HG03439 (cell line): ENCODE data around the gene IGSF9.
A peak's percentile ranks its signal among the peaks of the same experiment; 100 is the strongest.

Experiments used
- ATAC-seq: cut with Tn5 transposase; IDR thresholded peaks from one replicate; pipeline ENCODE4 v1.9.1; 2021; ENCODE audit warnings: mild to moderate bottlenecking, moderate library complexity; ENCODE audit not compliant: unreplicated experiment

Gene IGSF9

DNA sequence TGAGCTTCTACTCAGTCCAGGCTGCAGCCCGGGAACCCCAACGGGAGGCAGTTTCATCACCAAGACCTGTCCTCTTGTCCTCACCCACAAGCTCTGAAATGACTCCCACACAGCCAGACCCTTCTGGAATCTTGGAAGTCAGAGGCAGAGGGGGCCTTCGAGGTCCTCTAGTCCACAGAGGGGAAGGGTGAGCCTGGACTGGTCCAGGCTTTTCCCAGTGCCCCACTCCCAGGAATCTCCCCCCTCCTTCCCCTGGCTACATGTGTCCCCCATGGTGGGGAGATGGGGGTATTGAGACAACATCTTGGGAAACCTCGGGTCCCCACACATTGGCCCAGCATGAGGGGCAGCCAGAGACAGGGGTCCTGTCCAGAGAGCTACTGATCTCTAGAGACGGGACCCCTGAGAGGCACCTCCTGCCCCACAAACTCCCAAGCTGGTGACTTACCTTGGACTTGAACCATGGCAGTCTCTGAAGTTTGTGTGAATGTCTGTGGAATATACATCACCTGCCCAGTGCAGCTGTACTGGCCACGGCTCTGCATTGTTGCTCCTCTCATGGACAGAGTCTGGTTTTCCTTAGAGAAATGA lies 28.0 kb upstream of the IGSF9 start:
- ATAC-seq, result no peak

DNA sequence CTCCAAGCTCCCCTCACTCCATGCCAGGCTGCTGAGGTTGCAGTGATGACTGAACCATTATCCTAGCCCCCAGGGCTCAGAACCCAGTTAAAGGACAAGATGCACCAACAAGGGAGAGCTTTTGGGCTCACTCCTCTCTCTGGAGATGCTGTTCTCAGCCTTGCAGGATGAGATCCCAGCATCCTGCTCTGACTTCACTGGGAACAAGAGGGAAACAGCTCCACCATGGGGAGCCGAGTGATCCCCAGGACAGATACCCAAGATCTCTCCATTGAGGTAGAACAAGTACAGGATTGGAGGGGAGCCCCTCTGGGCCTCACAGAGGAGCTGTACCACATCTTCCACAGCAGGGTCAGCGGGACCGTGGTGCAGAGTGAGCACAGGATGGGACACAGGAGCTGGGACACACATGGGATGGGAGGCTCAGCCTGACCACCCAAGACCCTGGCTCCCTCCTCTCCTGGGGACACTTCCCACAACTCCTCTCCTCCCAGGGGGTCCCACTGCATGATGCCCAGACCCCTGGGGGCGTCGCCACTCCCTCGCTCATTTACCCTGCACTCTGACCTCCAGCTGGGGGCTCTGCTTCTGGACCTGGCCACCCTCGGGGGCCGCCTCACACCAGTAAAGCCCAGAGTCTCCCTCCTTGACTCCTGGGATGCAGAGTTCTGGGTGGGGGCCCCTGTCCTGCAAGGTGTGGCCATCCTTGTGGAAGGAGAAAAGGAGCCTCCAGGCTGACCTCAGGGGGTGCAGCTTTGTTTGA lies 27.2 kb upstream of the IGSF9 start:
- no peak for ATAC-seq

DNA sequence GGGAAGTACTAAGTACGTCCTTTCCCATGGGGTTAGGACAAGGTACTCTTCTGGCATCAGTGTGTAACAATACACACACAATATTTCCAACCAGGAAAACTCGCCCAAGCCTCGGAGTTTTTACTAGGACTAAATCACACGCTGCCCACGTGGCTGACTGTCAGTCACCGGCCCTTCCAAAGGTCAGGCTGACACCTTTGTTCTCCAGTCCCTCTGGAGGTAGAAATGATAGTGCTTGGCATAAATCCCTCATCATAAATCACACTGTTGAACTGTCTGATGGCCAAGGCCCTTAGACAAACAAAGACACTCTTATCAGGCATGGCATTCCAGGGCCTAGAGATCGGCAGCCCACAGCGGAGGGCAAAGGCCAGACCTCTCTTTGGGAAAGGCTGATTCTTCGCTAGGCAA lies 25.5 kb upstream of the IGSF9 start:
- ATAC-seq, result no peak

DNA sequence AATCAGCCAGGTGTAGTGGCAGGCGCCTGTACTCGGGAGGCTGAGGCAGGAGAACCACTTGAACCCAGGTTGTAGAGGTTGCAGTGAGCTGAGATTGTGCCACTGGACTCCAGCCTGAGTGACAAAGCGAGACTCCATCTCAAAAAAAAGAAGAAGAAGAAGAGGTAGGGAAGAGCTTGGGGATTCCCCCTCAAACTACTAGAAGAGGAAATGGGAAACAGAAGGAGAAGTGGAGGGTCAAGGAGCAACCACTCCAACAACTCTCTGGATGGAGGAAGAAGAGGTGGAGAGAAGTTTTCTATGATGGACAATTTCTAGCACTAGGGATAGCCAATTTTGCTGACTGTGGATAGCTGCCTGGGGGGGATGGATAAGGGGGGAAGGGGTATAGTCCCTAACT lies 23.5 kb upstream of the IGSF9 start:
- ATAC-seq, result no peak

DNA sequence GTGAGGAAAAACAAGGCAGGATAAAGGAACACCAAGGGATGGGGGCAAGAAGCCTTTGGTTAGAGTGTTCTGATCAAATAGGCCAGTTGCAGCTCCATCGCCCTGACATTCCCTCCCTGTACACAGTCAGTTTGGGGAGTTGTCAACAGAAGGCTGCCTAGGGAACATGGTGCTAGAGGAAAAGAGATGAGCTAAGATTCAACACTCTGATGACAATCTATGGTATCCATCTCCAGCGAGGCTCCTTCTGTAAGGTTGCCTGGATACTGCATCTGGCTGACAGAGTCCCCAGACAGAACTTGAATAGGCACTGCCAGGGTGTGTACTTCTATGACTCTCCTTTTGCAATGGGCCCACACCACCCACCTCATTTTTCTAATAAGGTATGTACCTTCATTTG lies 19.9 kb upstream of the IGSF9 start:
- ATAC-seq, result no peak

DNA sequence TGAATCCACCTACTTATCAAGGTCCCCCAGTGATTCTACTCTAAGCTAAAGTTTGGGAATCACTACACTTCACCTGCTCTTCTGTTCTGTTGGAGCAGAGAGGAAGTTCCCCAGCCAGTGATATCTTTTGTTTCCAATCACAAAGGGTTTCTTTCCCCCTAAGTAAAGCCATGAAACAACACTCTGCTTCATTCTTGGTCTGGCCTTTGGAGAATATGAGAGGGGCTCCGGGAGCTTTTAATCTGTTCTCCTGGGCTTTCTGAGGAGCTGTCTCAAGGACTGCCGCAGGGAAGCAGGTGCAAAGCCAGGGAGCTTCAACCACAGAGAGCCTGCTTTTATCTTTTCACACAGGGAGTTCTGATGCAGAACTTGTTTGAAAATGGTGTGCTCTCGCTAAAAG lies 18.7 kb upstream of the IGSF9 start:
- no peak for ATAC-seq

DNA sequence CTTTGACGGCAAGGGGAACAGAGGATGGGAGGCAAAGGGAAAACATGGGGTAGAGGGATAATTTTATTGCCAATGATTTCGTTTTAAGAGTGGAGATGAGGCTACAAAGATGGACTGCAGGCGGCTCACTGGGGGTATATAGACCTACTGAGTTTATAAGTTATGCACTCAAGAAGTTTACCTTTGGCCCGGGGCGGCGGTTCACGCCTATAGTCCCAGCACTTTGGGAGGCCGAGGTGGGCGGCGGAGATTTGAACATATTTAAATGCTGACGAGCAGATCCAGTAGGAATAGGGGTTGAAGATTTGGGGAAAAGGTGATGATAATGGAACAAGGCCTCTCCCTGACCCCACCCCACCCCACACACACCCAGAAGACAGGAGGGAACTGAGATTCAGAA lies 16.8 kb upstream of the IGSF9 start:
- no peak for ATAC-seq

DNA sequence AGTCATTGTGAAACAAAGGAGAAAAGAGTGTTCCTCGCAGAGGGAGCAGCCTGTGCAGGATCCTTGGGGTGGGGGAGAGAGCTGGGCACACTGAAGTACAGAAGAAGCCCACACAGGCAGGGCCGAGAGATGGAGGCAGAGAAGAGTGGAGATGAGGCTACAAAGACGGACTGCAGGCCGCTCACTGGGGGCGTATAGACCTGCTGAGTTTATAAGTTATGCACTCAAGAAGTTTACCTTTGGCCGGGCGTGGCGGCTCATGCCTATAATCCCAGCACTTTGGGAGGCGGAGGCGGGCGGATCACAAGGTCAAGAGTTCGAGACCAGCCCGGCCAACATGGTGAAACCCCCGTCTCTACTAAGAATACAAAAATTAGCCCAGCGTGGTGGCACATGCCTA lies 16.2 kb upstream of the IGSF9 start:
- no peak for ATAC-seq

DNA sequence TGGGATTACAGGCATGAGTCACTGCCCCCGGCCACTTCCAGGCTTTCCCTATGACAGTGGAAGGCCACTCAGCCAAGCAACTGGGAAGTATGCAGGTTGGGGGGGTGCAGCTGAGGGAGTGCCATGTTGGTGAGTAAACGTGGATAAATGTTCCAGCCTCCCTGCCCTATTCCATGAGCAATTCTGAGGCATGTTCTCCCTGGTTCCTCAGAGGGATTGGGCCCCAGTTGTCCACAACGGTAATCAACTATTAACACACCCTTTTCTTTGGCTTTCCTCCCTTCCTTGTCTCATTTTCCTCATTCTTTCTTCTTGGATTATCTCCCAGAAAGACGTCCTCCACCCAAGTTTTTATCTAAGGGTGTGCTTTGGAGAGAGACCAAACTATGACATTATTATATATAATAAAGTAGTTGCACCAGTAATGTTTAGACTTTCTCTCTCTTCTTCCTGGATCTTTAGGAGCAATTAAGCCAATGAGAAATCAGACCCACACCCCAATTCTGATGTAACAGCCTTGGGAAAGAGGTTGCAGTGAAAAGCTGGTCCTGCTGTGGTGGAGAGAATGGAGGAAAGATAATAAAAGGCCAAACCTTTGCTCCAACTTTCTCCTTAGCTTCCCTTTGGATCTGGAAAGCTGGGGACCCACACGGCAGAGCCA lies 15.4 kb upstream of the IGSF9 start:
- ATAC-seq, result no peak

DNA sequence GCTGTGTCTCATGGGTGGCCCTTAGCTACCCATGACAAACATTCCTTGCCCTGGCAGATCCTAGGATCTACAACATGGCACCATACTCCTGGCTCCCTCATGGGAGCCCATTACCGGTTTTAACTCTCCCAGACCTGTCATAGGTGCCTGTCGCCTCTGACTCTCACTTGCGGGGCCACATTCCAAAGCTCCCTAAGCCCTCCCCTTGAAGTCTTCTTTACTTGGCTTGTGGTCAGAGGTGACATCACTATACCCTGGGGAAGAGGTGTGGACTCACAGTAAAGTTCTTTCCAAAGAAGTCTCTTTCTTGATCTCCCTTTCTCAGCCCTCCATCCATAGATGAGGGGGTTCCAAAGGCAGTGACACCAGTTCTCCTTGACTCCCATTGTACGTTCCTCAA lies 14.0 kb upstream of the IGSF9 start:
- ATAC-seq, result no peak

DNA sequence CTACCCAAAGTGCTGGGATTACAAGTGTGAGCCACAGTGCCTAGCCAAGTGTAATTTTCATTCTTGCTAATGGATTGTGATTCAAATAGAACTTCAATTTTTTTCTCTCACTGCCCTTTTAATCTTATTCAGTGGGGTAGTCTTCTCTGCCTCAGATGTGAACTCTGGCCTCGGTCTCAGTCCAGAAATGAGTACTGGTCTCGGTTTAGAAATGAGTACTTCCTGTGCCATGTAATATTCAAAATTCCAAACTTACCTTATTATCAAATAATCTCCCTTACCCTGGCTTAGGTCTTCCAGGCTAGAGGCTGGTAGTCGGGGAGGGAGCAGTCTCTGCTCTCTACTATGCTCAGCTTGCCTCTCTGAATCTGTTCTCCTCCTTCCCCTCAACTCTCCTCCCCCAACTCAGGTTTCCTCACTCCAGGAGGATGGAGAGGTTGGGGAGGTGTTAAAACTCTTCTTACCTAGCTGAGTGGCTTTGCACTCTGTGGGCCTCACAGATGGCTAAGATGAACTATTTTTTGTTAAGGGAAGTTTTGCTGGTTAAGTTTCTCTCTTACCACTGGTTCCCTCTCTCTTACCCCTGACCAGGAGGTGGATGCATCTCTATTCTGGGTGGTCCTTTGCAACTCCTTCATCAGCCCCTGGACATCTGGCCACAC lies 13.4 kb upstream of the IGSF9 start:
- ATAC-seq, result peak; percentile 60

DNA sequence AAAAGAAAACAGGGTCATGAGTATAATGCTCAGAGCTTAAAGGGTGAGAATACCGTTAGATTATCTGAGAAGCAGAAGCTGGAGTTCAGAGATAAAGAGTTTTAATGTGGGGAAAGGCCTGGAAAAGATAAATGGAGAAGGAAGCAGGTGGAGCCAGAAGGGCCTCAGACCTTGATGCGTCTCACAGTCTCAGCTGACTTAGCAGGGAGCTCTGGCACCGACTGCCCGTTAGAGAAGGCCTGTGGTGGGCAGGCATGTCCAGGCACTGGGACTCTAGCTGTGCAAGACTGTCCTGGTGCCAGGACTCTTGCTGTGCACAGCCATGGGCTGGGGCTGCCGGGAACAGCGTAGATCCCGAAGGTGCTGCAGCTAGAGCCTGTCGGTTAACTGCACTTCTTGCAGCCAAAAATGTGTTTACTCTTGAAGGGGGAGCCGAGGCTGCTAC lies 12.4 kb upstream of the IGSF9 start:
- ATAC-seq, result no peak

DNA sequence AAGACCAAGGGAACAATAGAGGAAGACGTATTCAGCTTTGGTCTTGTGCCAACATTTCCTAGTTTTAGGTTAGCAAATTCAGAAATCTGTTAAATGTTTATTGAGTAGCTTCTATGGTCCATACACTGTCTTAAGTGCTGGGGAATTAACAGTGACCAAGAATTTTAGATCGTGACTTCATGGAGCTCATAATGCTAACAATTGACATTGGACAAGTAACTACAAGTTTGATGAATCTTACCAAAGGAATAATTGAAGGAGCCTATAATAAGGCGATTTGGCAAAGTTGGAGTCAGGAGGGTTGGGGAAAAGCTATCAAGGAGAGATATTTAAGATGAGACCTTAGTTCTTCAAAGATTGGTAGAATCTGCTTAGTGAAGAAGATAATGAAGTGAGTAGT lies 10.0 kb upstream of the IGSF9 start:
- no peak for ATAC-seq

DNA sequence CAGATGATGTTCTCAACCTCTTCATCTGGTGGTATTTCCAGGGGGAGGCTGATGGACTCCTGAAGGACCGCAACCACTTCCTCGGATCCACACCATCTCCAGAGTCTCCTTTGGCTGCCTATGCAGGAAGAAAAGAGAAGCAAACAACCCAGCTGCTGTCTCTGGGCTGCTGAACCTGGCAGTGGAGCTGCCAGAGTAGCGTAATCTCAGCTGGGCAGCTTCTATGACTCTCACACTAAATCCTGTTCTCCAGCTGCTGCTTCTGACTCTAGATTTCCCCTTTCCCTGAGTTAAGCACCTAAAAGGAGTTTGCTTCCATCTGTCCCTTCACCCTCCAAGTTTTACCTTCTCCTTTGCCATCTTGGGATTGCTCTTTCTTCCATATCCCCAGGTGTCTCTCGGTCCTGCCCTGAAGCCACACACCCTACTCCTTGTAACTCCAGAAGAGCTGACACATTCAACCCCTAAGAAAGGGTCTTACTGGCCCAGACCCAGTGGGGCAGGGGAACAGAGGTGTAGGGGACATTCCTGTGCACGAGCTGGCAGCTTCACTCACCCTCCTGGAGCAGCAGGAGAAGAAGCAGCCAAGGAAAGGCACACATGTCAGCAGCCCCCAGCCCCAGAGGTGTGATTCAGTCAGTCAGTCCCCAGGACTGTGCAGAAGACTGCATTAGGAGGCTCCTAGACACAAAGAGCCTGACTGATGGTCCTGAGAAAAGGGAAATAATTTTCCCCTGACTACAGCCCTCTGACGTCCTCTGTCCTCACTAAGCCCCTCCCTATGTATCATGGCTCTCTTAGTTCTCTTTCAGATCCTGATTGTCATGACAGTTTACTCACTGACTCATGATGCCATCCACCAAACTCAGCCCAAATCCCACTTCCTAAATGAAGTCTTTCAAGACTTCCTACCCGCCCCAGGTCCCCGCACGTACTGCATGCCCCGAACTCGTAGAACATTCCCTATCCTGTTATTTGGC lies 8.4 kb upstream of the IGSF9 start, which contains the start of gene SLAMF9:
TSS of gene SLAMF9 (minus strand) at position 702 of the 980 bp plus-strand sequence. CDS start at position 602, 100 bp downstream.
- ATAC-seq, result no peak

DNA sequence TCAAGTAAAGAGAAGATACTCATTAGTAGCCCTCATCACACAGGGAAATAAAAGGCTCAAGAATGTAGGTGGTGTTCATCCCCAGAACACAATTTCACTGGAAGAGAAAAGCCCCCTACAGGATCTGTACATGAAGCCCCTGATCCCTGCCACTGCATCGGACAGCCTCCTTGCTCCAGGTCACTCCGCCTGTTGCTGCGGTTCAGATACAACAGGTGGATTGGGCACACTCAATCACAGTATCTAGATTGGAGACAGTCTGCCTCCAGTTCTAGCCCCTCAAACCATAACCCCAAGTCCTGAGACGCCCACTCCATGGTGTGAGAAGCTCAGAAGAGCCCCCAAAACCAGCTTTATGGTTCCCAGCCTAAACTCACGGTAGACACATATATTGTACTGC lies 7.5 kb upstream of the IGSF9 start:
- ATAC-seq, result no peak

DNA sequence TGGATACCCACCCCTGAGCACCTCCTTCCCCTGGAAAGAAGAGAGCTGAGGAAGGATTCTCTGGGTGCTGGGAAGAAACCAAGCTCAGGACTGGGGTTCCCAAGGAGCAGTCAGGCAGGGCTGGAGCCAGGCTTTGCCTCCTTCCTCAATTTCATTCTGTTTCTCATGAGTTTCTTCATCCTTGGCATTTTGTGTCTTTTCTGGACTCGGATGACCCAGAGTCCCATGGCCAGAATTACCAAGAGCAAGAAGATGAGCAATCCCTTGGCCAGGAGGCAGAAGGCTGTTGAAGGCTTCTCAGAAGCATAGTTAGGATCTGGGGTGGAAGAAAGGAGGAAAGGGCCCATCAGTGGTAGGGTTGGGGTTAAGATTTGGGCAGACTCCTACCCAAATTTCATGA lies 6.1 kb upstream of the IGSF9 start:
- no peak for ATAC-seq

DNA sequence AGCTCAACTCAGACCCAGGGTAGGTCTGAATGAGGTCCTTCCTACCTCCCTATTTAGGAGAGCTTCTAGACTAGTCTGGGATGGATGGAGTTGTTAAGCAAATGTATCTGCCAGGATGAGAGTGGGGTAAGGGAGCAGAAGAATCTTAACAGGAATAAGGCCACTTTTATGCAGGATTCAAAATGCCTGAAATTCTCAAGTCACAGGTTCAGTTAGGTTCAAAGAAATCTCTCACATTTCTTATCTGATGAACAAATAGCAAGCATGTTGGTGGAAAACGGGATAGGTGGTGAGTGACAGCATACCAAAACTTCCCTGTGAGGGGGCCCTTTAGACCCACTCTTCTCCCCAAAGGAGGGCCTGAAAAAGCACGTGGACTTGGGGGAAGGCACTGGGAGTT lies 5.6 kb upstream of the IGSF9 start:
- no peak for ATAC-seq

DNA sequence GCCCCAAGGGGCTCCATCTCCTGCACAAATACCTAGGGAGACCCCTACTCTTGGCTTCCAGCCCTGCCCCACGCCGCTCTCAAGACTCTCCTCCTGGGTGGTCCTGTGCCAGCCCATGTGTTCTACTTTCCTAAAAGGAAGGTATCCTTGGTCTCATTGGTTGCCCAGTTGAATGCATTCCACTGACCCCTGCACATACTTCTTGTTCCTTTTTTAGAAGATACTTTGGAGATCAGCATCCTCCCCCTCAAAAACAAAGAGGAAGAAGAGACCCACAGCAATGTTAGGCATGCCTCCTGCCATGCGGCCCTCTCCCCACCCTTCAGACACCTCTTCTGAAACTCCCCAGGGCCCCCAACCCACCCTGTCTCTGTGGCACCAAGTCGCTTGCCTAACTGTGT lies 4.6 kb upstream of the IGSF9 start:
- ATAC-seq, result no peak

DNA sequence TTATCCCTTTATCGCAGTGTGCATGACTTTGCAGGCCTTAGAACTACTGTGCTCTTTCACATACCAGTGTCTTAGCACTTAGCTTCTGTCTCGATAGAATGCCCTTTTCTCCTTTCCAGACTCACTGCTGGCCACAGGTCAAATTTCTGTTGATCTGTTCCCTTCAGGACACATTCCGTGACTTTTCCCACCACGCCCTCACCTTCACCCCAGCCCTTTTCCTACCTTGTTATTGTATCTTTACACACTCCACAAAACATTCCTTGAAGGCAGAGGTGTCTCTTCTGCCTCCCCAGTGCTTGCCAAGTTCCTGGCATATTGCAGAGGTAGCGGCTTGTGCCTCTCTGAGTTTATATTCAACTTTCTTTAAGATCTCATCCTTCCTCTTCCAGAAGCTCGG lies 3.7 kb upstream of the IGSF9 start:
- no peak for ATAC-seq

DNA sequence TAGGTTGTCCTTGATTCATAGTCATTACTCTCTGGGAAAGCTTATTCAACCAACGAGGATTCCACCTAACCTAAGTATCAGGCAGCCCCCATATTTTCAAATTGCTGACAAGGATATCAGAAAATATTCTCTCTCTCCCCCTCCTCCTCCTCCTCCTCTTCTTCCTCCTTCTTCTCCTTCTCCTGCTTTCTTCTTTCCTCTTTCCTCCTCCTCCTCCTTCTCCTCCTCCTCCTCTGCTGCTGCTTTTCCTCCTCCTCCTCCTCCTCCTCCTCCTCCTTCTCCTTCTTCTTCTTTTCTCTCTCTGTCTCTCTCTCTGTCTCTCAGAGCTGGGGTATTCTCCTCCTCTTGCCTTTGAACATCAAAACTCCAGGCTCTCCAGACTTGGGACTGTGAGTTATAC lies 2.5 kb upstream of the IGSF9 start:
- no peak for ATAC-seq
